ENCODE results near the gene CYB561D1.
"Not testable (repeated sequence)": the region's sequence is repeated elsewhere in the genome, so short reads cannot be mapped to it uniquely, and the experiment has no call there.

CYB561D1 gene

GRCh38 chr1:109472779-109473178 is 21.1 kb upstream of the CYB561D1 start:
- H3K36me3 ChIP-seq (ENCODE audit: control insufficient read depth in 4 of 4, insufficient read depth in 4 of 4, low read length in 3 of 4) = no peaks in the 10 kb centered on the region
- no peaks in the 10 kb centered on the region for H3K9me3 ChIP-seq (ENCODE audit: control extremely low read depth in 1 of 5, control insufficient read depth in 4 of 5, insufficient read depth in 2 of 5, low read depth in 1 of 5, low read length in 4 of 5)
- POLR2A ChIA-PET = no interaction called here
- 94% methylated on average over 2 of the region's 3 CpGs for WGBS (ENCODE audit: insufficient coverage)
- H3K27ac ChIP-seq (ENCODE audit: insufficient read depth in 1 of 2, low read depth in 1 of 2, low read length in 2 of 2, poor library complexity in 1 of 2, severe bottlenecking in 2 of 2) = no peak overlapping the region
- H3K27me3 ChIP-seq (replicated peaks in 2 of 5; ENCODE audit: control insufficient read depth in 4 of 5, insufficient read depth in 5 of 5, low read length in 4 of 5) = peaks cover 15 to 59% (median 31%) of the 10 kb centered on the region in 5 experiments
- peaks cover 0 to 2% (median under 1%) of the 10 kb centered on the region in 4 experiments for H3K4me1 ChIP-seq (ENCODE audit: control extremely low read depth in 1 of 4, control insufficient read depth in 4 of 4, insufficient read depth in 4 of 4, low read length in 3 of 4)
- no peak overlapping the region for H3K4me3 ChIP-seq (ENCODE audit: control insufficient read depth in 1 of 7, extremely low read depth in 1 of 7, insufficient read depth in 4 of 7, low read depth in 2 of 7, low read length in 6 of 7)
- CTCF ChIA-PET = interaction anchor here (1.0 to 1.6 kb wide), 3 partner anchors 11 to 48 kb away, joined by 3 to 4 read pairs (median 3); partner anchors contain the start of gene ATXN7L2
- no peak for DNase-seq

GRCh38 chr1:109473284-109474057 is 20.4 kb upstream of the CYB561D1 start:
- CTCF ChIA-PET = interaction anchor here (1.0 to 1.6 kb wide), 3 partner anchors 22 to 59 kb away, joined by 3 to 7 read pairs (median 4); no protein-coding TSS in a partner anchor
- POLR2A ChIA-PET; H3K9me3 ChIP-seq (ENCODE audit: control extremely low read depth in 1 of 5, control insufficient read depth in 4 of 5, insufficient read depth in 2 of 5, low read depth in 1 of 5, low read length in 4 of 5); H3K4me3 ChIP-seq (ENCODE audit: control insufficient read depth in 1 of 7, extremely low read depth in 1 of 7, insufficient read depth in 4 of 7, low read depth in 2 of 7, low read length in 6 of 7); H3K36me3 ChIP-seq (ENCODE audit: control insufficient read depth in 4 of 4, insufficient read depth in 4 of 4, low read length in 3 of 4); H3K4me1 ChIP-seq (ENCODE audit: control extremely low read depth in 1 of 4, control insufficient read depth in 4 of 4, insufficient read depth in 4 of 4, low read length in 3 of 4); DNase-seq; H3K27ac ChIP-seq (ENCODE audit: insufficient read depth in 1 of 2, low read depth in 1 of 2, low read length in 2 of 2, poor library complexity in 1 of 2, severe bottlenecking in 2 of 2): not testable (repeated sequence)
- WGBS (ENCODE audit: insufficient coverage) = 96% methylated on average over 4 of the region's 12 CpGs
- H3K27me3 ChIP-seq (replicated peaks in 2 of 5; ENCODE audit: control insufficient read depth in 4 of 5, insufficient read depth in 5 of 5, low read length in 4 of 5) = peaks cover 9 to 53% (median 25%) of the 10 kb centered on the region in 5 experiments

- Histone ChIP-seq H3K4me1 (ENCODE audit: control extremely low read depth in 1 of 4, control insufficient read depth in 4 of 4, insufficient read depth in 4 of 4, low read length in 3 of 4) (peaks cover 0 to 9% (median 6%) of the 10 kb centered on the region in 4 experiments), H3K36me3 (ENCODE audit: control insufficient read depth in 4 of 4, insufficient read depth in 4 of 4, low read length in 3 of 4) (no peaks in the 10 kb centered on the region), H3K27me3 (replicated peaks in 2 of 5; ENCODE audit: control insufficient read depth in 4 of 5, insufficient read depth in 5 of 5, low read length in 4 of 5) (peaks cover 10 to 47% (median 21%) of the 10 kb centered on the region in 5 experiments), H3K9me3 (ENCODE audit: control extremely low read depth in 1 of 5, control insufficient read depth in 4 of 5, insufficient read depth in 2 of 5, low read depth in 1 of 5, low read length in 4 of 5) (no peaks in the 10 kb centered on the region), H3K27ac (ENCODE audit: insufficient read depth in 1 of 2, low read depth in 1 of 2, low read length in 2 of 2, poor library complexity in 1 of 2, severe bottlenecking in 2 of 2) (no peak overlapping the region), H3K4me3 (ENCODE audit: control insufficient read depth in 1 of 7, extremely low read depth in 1 of 7, insufficient read depth in 4 of 7, low read depth in 2 of 7, low read length in 6 of 7) (no peak overlapping the region)
- 60% methylated on average over 1 of the region's 1 CpG for WGBS (ENCODE audit: insufficient coverage)
- CTCF ChIA-PET = interaction anchor here (0.5 to 1.3 kb wide), 2 partner anchors 58 to 1711 kb away, joined by 4 to 7 read pairs; no protein-coding TSS in a partner anchor
- DNase-seq = peak in 2 of 3 donors; percentile 44 to 50
- POLR2A ChIA-PET = interaction anchor here (0.5 kb wide), 1 partner anchor 190 kb away, joined by 3 read pairs; no protein-coding TSS in a partner anchor
These were observed 19.2 kb upstream of the CYB561D1 start for GRCh38 chr1:109474697-109475096.

- no peaks in the 10 kb centered on the region for H3K9me3 ChIP-seq (ENCODE audit: control extremely low read depth in 1 of 5, control insufficient read depth in 4 of 5, insufficient read depth in 2 of 5, low read depth in 1 of 5, low read length in 4 of 5)
- WGBS (ENCODE audit: insufficient coverage) = 84% methylated on average over 9 of the region's 9 CpGs
- H3K36me3 ChIP-seq (ENCODE audit: control insufficient read depth in 4 of 4, insufficient read depth in 4 of 4, low read length in 3 of 4) = no peaks in the 10 kb centered on the region
- H3K4me3 ChIP-seq (ENCODE audit: control insufficient read depth in 1 of 7, extremely low read depth in 1 of 7, insufficient read depth in 4 of 7, low read depth in 2 of 7, low read length in 6 of 7) = no peak overlapping the region
- POLR2A ChIA-PET = interaction anchor here (0.5 kb wide), 1 partner anchor 191 kb away, joined by 3 read pairs; no protein-coding TSS in a partner anchor
- DNase-seq = no peak
- H3K4me1 ChIP-seq (ENCODE audit: control extremely low read depth in 1 of 4, control insufficient read depth in 4 of 4, insufficient read depth in 4 of 4, low read length in 3 of 4) = peaks cover 0 to 9% (median 6%) of the 10 kb centered on the region in 4 experiments
- CTCF ChIA-PET = interaction anchor here (0.5 kb wide), 1 partner anchor 1711 kb away, joined by 4 read pairs; no protein-coding TSS in a partner anchor
- no peak overlapping the region for H3K27ac ChIP-seq (ENCODE audit: insufficient read depth in 1 of 2, low read depth in 1 of 2, low read length in 2 of 2, poor library complexity in 1 of 2, severe bottlenecking in 2 of 2)
- peaks cover 5 to 44% (median 20%) of the 10 kb centered on the region in 5 experiments for H3K27me3 ChIP-seq (replicated peaks in 2 of 5; ENCODE audit: control insufficient read depth in 4 of 5, insufficient read depth in 5 of 5, low read length in 4 of 5)
These were observed 18.6 kb upstream of the CYB561D1 start for GRCh38 chr1:109475261-109475660.

- ChIA-PET CTCF (interaction anchor here (0.8 to 0.9 kb wide), 2 partner anchors 14 to 28 kb away, joined by 3 read pairs; no protein-coding TSS in a partner anchor), POLR2A (no interaction called here)
- Histone ChIP-seq H3K4me1 (ENCODE audit: control extremely low read depth in 1 of 4, control insufficient read depth in 4 of 4, insufficient read depth in 4 of 4, low read length in 3 of 4) (peaks cover 0 to 9% (median 6%) of the 10 kb centered on the region in 4 experiments), H3K27ac (ENCODE audit: insufficient read depth in 1 of 2, low read depth in 1 of 2, low read length in 2 of 2, poor library complexity in 1 of 2, severe bottlenecking in 2 of 2) (no peak overlapping the region), H3K27me3 (replicated peaks in 2 of 5; ENCODE audit: control insufficient read depth in 4 of 5, insufficient read depth in 5 of 5, low read length in 4 of 5) (peaks cover 3 to 41% (median 25%) of the 10 kb centered on the region in 5 experiments), H3K4me3 (ENCODE audit: control insufficient read depth in 1 of 7, extremely low read depth in 1 of 7, insufficient read depth in 4 of 7, low read depth in 2 of 7, low read length in 6 of 7) (no peak overlapping the region), H3K9me3 (ENCODE audit: control extremely low read depth in 1 of 5, control insufficient read depth in 4 of 5, insufficient read depth in 2 of 5, low read depth in 1 of 5, low read length in 4 of 5) (no peaks in the 10 kb centered on the region), H3K36me3 (ENCODE audit: control insufficient read depth in 4 of 4, insufficient read depth in 4 of 4, low read length in 3 of 4) (no peaks in the 10 kb centered on the region)
- no peak for DNase-seq
- WGBS (ENCODE audit: insufficient coverage) = 89% methylated on average over 2 of the region's 8 CpGs
These were observed 17.1 kb upstream of the CYB561D1 start for GRCh38 chr1:109476825-109477224.

- POLR2A ChIA-PET = no interaction called here
- 71% methylated on average over 4 of the region's 6 CpGs for WGBS (ENCODE audit: insufficient coverage)
- peaks cover 0 to 9% (median 7%) of the 10 kb centered on the region in 4 experiments for H3K4me1 ChIP-seq (ENCODE audit: control extremely low read depth in 1 of 4, control insufficient read depth in 4 of 4, insufficient read depth in 4 of 4, low read length in 3 of 4)
- H3K27me3 ChIP-seq (replicated peaks in 2 of 5; ENCODE audit: control insufficient read depth in 4 of 5, insufficient read depth in 5 of 5, low read length in 4 of 5) = peaks cover 3 to 40% (median 30%) of the 10 kb centered on the region in 5 experiments
- DNase-seq = no peak
- no peak overlapping the region for H3K27ac ChIP-seq (ENCODE audit: insufficient read depth in 1 of 2, low read depth in 1 of 2, low read length in 2 of 2, poor library complexity in 1 of 2, severe bottlenecking in 2 of 2)
- H3K4me3 ChIP-seq (ENCODE audit: control insufficient read depth in 1 of 7, extremely low read depth in 1 of 7, insufficient read depth in 4 of 7, low read depth in 2 of 7, low read length in 6 of 7) = no peak overlapping the region
- H3K9me3 ChIP-seq (ENCODE audit: control extremely low read depth in 1 of 5, control insufficient read depth in 4 of 5, insufficient read depth in 2 of 5, low read depth in 1 of 5, low read length in 4 of 5) = no peaks in the 10 kb centered on the region
- CTCF ChIA-PET = interaction anchor here (0.8 to 1.8 kb wide), 5 partner anchors 15 to 55 kb away, joined by 3 to 4 read pairs (median 3); partner anchors contain the start of gene AMIGO1
- H3K36me3 ChIP-seq (ENCODE audit: control insufficient read depth in 4 of 4, insufficient read depth in 4 of 4, low read length in 3 of 4) = no peaks in the 10 kb centered on the region
These were observed 16.1 kb upstream of the CYB561D1 start for GRCh38 chr1:109477821-109478220.

GRCh38 chr1:109478806-109479205 is 15.1 kb upstream of the CYB561D1 start:
- peaks cover 0 to 15% (median 14%) of the 10 kb centered on the region in 4 experiments for H3K4me1 ChIP-seq (ENCODE audit: control extremely low read depth in 1 of 4, control insufficient read depth in 4 of 4, insufficient read depth in 4 of 4, low read length in 3 of 4)
- H3K27me3 ChIP-seq (replicated peaks in 2 of 5; ENCODE audit: control insufficient read depth in 4 of 5, insufficient read depth in 5 of 5, low read length in 4 of 5) = peaks cover 3 to 38% (median 28%) of the 10 kb centered on the region in 5 experiments
- ChIA-PET CTCF (interaction anchor here (1.3 to 1.8 kb wide), 7 partner anchors 12 to 54 kb away, joined by 3 to 8 read pairs (median 4); partner anchors contain the start of gene AMIGO1), POLR2A (no interaction called here)
- WGBS (ENCODE audit: insufficient coverage) = 2% methylated on average over 6 of the region's 7 CpGs
- no peak overlapping the region for H3K4me3 ChIP-seq (ENCODE audit: control insufficient read depth in 1 of 7, extremely low read depth in 1 of 7, insufficient read depth in 4 of 7, low read depth in 2 of 7, low read length in 6 of 7)
- H3K9me3 ChIP-seq (ENCODE audit: control extremely low read depth in 1 of 5, control insufficient read depth in 4 of 5, insufficient read depth in 2 of 5, low read depth in 1 of 5, low read length in 4 of 5) = no peaks in the 10 kb centered on the region
- no peaks in the 10 kb centered on the region for H3K36me3 ChIP-seq (ENCODE audit: control insufficient read depth in 4 of 4, insufficient read depth in 4 of 4, low read length in 3 of 4)
- DNase-seq = peak in 2 of 3 donors; percentile 68 to 74
- no peak overlapping the region for H3K27ac ChIP-seq (ENCODE audit: insufficient read depth in 1 of 2, low read depth in 1 of 2, low read length in 2 of 2, poor library complexity in 1 of 2, severe bottlenecking in 2 of 2)
